H1 (cell line): Measurements from ENCODE around the gene CIBAR2.

Experiments used
- CBX8 ChIP-seq: fragments of 300-800, 300-1000 bp; sonication (generic); IDR thresholded peaks from 2 replicates; pipeline ENCODE4 v1.7.1; 2016; ENCODE audit warnings: low read depth, low read length, borderline replicate concordance
- EP300 ChIP-seq, 2 experiments: IDR thresholded peaks; 1 replicate in 1 of 2; 2 replicates in 1 of 2; pipeline ENCODE4 v1.6.1; 2011 to 2012; ENCODE audit warnings: low read depth in 2 of 2, low read length in 2 of 2, mild to moderate bottlenecking in 2 of 2, borderline replicate concordance in 1 of 2, inconsistent platforms in 1 of 2, moderate library complexity in 1 of 2
- HDAC6 ChIP-seq: IDR thresholded peaks from one replicate; pipeline ENCODE4 v1.7.1; 2012; ENCODE audit warnings: low read depth, mild to moderate bottlenecking, inconsistent platforms, low read length, moderate library complexity
- POLR2A ChIP-seq, 2 experiments: IDR thresholded peaks; 1 replicate in 1 of 2; 2 replicates in 1 of 2; pipeline ENCODE4 v1.6.1; 2011; ENCODE audit warnings: low read depth in 2 of 2, low read length in 2 of 2, mild to moderate bottlenecking in 2 of 2; ENCODE audit errors: control extremely low read depth in 1 of 2
- YY1 ChIP-seq: IDR thresholded peaks from 2 replicates; pipeline ENCODE4 v1.6.1; 2011; ENCODE audit warnings: low read depth, mild to moderate bottlenecking, low read length
- TF ChIP-seq, protein P1 (sequence below), 3 experiments: IDR thresholded peaks; 1 replicate in 2 of 3; 2 replicates in 1 of 3; pipeline versions ENCODE4 v1.5.1 to v1.6.1; 2011; ENCODE audit warnings: low read length in 3 of 3, mild to moderate bottlenecking in 3 of 3, inconsistent platforms in 2 of 3, low read depth in 1 of 3, moderate library complexity in 1 of 3; ENCODE audit not compliant: insufficient read depth in 1 of 3; ENCODE audit errors: control extremely low read depth in 1 of 3

GRCh38 chr16:85057212-85057889 is 54.9 kb downstream of the CIBAR2 start:
- TF ChIP-seq CBX8 (no peak), HDAC6 (no peak), YY1 (no peak), POLR2A (IDR thresholded peaks at IDR 0.05; ENCODE audit: control extremely low read depth in 1 of 2, low read depth in 2 of 2, low read length in 2 of 2) (no peak), EP300 (IDR thresholded peaks at IDR 0.05; ENCODE audit: borderline replicate concordance in 1 of 2, low read depth in 2 of 2, low read length in 2 of 2) (no peak)
- TF ChIP-seq, protein P1, sequence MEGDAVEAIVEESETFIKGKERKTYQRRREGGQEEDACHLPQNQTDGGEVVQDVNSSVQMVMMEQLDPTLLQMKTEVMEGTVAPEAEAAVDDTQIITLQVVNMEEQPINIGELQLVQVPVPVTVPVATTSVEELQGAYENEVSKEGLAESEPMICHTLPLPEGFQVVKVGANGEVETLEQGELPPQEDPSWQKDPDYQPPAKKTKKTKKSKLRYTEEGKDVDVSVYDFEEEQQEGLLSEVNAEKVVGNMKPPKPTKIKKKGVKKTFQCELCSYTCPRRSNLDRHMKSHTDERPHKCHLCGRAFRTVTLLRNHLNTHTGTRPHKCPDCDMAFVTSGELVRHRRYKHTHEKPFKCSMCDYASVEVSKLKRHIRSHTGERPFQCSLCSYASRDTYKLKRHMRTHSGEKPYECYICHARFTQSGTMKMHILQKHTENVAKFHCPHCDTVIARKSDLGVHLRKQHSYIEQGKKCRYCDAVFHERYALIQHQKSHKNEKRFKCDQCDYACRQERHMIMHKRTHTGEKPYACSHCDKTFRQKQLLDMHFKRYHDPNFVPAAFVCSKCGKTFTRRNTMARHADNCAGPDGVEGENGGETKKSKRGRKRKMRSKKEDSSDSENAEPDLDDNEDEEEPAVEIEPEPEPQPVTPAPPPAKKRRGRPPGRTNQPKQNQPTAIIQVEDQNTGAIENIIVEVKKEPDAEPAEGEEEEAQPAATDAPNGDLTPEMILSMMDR (IDR thresholded peaks at IDR 0.05; ENCODE audit: control extremely low read depth in 1 of 3, insufficient read depth in 1 of 3, low read depth in 1 of 3, low read length in 3 of 3): peak; percentile 65 to 74 (median 66)
